CD4-positive, alpha-beta T cell treated with Interleukin-15 for 4 hours (primary cell): ENCODE measurements around the gene CLSTN2.

ENCODE experiments used
- DNase-seq: peaks from one replicate; pipeline ENCODE4 v3.0.0-alpha.2; 2020; ENCODE audit warnings: low spot score

Gene CLSTN2

DNA sequence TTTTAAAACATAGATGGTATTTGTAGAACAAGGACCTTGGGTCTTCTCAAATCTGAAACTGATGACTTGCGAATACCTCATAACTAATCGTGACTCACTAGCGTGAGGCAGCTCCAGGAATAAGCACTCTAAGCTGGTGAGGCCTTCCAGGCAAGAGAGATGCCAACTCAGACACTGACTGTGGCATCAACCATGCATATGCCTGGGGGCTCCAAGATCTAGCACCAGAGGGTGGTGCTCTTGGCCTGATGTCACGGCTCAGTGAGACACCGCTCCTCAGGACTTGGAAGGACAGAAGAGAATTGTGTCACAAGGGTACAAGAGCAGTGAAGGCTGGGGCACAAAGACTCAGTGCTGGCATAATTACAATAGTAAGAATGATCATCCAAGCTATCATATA lies 617.9 kb downstream of the CLSTN2 start:
- no peak for DNase-seq

DNA sequence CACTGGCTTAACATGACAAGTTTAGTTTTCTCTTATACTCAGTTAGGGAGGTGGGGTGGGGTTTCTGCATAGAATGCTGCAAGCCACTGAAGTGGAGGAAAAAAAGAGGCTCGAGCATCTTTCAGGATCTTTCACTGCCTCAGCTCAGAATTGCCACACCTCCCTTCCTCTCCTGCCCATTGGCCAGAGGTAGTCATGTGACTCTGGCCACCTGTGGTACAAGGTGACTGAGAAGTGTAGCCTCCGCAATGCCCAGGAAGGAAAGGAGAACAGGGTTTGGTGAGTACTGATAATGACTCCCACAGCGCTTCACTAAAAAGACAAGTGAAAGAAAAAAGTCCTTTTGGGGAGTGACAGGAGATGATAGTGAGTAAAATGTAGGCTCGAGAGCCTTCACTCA lies 618.6 kb downstream of the CLSTN2 start:
- DNase-seq, result no peak

DNA sequence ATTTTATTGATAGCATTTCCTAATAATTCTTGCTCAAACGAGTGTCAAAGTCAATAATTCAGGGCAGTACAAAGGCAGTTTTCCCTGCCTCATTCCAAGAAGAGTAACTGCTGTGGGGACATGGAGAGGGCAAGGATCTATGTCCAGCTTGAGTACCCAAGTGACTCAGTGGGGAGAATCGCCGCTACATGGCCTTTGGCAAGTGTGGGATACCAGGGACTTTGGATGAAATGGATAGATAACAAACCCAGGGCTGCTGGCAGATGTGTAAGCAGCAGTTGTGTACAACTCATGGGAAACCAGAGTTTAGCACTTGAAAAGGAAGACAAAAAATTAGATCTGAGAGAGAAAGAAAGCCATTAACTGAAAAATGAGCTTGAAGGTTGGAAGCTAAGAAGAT lies 620.7 kb downstream of the CLSTN2 start:
- DNase-seq, result no peak

DNA sequence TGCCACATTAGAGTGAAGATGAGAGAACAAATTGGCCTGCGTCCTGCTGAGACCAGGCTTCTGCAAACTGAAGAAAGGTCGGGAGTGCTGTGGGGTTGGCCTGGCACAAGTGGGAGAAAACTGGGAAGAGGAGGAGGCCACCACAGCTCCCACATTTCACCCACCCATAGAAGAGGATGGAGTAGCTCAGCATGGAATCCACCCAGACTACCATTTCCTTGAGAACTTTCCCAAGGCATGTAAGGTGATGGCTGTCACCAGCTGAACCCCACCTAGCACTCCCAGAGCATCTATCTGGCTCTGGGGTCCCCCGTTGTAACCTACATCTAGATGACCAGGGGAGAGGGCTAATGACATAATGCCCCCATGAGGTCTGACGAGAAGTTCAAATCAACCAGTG lies 622.5 kb downstream of the CLSTN2 start:
- DNase-seq, result no peak

- no peak for DNase-seq
Observed at GRCh38 chr3:140559546-140559945, 624.6 kb downstream of the CLSTN2 start.

DNA sequence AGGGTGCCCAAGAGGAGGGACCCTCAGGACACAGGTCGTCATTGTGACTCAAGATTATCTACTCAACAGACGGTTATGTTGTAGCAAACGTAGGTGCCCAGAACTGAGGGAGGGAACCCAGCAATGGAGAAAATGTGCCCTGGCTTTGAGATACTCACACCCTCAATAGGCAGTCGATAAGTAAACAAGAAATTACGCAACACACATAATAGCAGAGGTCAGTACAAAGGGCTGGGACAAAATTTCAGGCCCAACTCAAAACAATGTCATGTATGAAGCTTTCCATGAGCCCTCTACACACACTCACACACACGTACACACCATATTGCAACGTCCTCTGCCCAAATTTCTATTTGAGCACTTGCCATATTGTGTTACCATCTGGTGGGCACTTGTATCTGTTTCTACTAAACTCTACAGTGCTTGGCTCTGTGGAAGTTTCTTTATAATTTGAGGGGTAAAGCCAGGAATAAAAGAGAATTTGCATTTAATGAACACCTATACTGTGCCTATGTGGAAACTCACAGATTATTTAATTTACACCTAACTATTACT lies 628.3 kb downstream of the CLSTN2 start:
- DNase-seq, result no peak

DNA sequence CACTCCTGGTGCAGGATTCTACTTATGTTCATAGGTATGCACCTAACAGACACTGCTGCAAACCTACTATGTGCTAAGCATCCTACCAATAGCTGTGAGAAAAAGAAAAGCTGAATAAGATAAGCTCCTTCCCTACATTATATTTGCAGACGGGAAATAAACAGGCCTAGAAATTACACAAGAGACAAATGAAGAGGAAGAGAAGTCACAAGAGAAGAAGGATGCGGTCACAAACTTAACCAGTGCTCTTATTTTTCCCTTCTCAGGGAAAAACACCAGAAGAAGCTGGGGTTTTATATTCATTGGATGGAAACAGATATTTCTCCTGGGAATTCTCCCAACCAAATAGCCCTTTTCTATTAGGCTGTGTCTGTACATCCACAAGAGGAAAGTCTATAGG lies 633.1 kb downstream of the CLSTN2 start:
- DNase-seq, result no peak

- DNase-seq, result no peak
Observed at GRCh38 chr3:140568842-140569520, 634.0 kb downstream of the CLSTN2 start.

GRCh38 chr3:140570602-140571001 lies 635.6 kb downstream of the CLSTN2 start:
- no peak for DNase-seq

GRCh38 chr3:140571836-140572235 lies 636.9 kb downstream of the CLSTN2 start:
- no peak for DNase-seq

GRCh38 chr3:140572334-140572733 lies 637.3 kb downstream of the CLSTN2 start:
- no peak for DNase-seq

GRCh38 chr3:140573011-140573410 lies 638.0 kb downstream of the CLSTN2 start:
- DNase-seq, result no peak

DNA sequence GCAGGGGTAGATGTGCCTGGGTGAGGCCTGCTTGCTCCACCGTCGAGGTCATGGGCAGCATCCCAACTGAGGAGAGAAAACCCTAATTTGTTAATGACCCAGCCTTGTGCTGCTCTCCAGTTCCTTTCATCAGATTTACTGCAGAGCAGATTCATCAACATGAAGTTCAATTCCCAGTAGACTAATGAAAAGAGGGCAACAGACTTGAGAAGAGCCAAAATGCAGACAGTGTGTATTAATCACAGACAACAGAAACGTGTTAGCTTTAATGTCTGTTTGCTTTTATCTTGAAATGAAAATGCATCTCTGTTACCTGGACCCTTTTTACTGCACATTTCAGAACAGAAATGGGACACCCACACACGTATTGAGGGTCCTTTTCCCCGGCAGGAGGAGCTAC lies 639.4 kb downstream of the CLSTN2 start:
- DNase-seq, result no peak

- no peak for DNase-seq
Observed at GRCh38 chr3:140576449-140576848, 641.5 kb downstream of the CLSTN2 start.

GRCh38 chr3:140577911-140578310 lies 642.9 kb downstream of the CLSTN2 start:
- no peak for DNase-seq

DNA sequence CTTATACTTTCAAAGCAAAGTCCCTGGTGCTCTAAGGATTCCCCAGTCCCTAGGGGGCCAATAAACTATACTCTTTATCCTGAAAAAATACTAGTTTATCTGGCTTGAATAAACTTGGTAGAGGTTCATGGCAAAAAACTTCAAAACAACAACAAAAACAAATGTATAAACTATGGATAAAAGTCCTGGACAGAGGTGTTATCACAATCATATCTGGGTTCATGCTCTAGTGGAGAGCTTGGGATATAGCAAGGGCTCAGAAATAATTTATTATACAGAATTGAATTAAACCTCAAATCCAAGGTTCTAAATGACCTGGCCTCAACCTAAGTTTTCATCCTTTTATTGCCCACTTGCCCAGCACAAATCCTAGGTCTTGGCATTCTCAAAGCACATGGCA lies 644.3 kb downstream of the CLSTN2 start:
- no peak for DNase-seq

DNA sequence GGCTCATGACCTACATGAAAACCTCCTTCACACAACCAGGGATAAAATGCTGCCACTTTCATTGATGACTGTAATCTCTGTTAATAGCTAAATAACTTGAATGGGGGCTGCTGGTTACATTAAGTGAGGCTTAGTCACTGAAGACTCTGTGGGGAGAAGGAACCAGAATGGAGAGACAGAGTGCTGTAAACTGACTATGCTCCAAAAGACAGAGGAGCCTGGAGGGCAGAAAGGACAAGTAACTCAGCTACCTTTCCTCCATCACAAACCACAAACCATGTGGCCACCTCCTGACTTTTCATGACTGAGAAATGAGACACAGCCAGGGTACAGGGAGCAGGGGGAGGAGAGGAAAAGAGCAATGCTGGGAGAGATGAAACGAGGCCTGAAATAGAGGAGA lies 645.8 kb downstream of the CLSTN2 start:
- DNase-seq, result no peak

- no peak for DNase-seq
Observed at GRCh38 chr3:140584549-140584948, 649.6 kb downstream of the CLSTN2 start.

GRCh38 chr3:140585828-140586227 lies 650.8 kb downstream of the CLSTN2 start:
- no peak for DNase-seq

DNA sequence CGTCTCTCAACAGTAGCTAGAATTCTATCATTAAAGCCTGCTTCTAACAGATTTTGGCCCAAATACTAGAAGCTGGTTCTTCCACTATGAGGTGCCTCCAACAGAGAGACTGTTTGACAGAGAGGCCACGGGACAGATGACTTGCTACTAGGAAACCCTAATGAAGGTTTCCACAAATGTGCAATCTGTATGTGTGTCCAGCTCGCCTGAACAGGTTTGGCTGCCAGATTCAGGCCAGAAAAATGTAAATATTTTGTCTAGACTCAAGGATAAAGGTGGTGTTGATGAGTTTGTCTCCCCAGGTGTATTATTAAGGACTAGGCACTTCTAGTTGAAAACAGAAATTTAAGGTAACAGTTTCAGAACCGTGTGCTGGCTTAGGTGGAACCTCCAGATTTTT lies 651.3 kb downstream of the CLSTN2 start:
- no peak for DNase-seq

GRCh38 chr3:140588558-140588957 lies 653.6 kb downstream of the CLSTN2 start:
- DNase-seq, result no peak

- no peak for DNase-seq
Observed at GRCh38 chr3:140593766-140594165, 658.8 kb downstream of the CLSTN2 start.

GRCh38 chr3:140595295-140595694 lies 660.3 kb downstream of the CLSTN2 start:
- no peak for DNase-seq

DNA sequence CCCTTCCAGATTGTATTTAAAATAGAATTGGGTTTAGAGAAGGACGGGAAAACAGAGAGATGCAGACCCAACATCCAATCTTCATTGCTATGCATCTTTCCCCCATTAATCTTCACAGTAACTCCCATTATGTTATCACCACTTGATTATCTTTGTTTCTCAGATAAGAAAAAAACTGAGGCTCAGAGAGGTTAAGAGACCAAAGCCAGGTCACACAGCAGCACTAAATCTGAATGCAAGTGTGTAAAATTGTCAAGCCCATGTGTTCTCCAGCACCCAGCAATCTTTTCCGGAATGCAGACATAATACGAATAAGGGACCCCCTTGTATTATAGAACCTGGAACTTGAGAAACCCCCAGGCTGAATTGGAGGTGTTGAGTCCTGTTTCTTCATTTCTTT lies 662.4 kb downstream of the CLSTN2 start:
- no peak for DNase-seq
